HUES6 (cell line): ENCODE data around the gene MAPRE2.

Experiments
- H3K27ac ChIP-seq: 2 replicates; pipeline ENCODE4 v1.7.0; 2013; ENCODE audit warnings: low read depth, mild to moderate bottlenecking, low read length, inconsistent platforms
- H3K27me3 ChIP-seq: 2 replicates; pipeline ENCODE4 v1.6.1; 2013; ENCODE audit warnings: low read length; ENCODE audit not compliant: control insufficient read depth, insufficient read depth
- H3K36me3 ChIP-seq: 2 replicates; pipeline ENCODE4 v1.6.1; 2013; ENCODE audit warnings: low read length; ENCODE audit not compliant: control insufficient read depth, insufficient read depth
- H3K4me1 ChIP-seq: 2 replicates; pipeline ENCODE4 v1.6.1; 2013; ENCODE audit warnings: low read length; ENCODE audit not compliant: control insufficient read depth, insufficient read depth
- H3K4me3 ChIP-seq: 2 replicates; pipeline ENCODE4 v1.5.1; 2013; ENCODE audit warnings: low read depth, low read length
- H3K9ac ChIP-seq: one replicate; pipeline ENCODE4 v1.6.1; 2013; ENCODE audit warnings: mild to moderate bottlenecking, low read length
- H3K9me3 ChIP-seq: 2 replicates; pipeline ENCODE4 v1.6.1; 2013; ENCODE audit warnings: low read depth, low read length; ENCODE audit not compliant: control insufficient read depth, insufficient read depth

Gene MAPRE2

GRCh38 chr18:35110554-35111485 lies 69.6 kb downstream of the MAPRE2 start:
- Histone ChIP-seq H3K9me3 (peaks cover 8% of the 10 kb centered on the region), H3K36me3 (no peaks in the 10 kb centered on the region), H3K9ac (no peak overlapping the region), H3K4me1 (no peaks in the 10 kb centered on the region), H3K27ac (no peak overlapping the region), H3K27me3 (no peaks in the 10 kb centered on the region), H3K4me3 (no peak overlapping the region)

GRCh38 chr18:35112696-35113095 lies 71.5 kb downstream of the MAPRE2 start:
- peaks cover 8% of the 10 kb centered on the region for H3K9me3 ChIP-seq

GRCh38 chr18:35114305-35114704 lies 73.1 kb downstream of the MAPRE2 start:
- H3K9ac ChIP-seq: no peak overlapping the region
- H3K4me1 ChIP-seq: peaks cover 9% of the 10 kb centered on the region
- H3K27ac ChIP-seq: no peak overlapping the region
- no peaks in the 10 kb centered on the region for H3K27me3 ChIP-seq
- H3K4me3 ChIP-seq: no peak overlapping the region
- H3K36me3 ChIP-seq: no peaks in the 10 kb centered on the region
- H3K9me3 ChIP-seq: peaks cover 7% of the 10 kb centered on the region

More at GRCh38 chr18:35112696-35113095, 71.5 kb downstream of the MAPRE2 start:
- H3K4me1 ChIP-seq: no peaks in the 10 kb centered on the region
- H3K4me3 ChIP-seq: no peak overlapping the region
- no peak overlapping the region for H3K9ac ChIP-seq
- no peaks in the 10 kb centered on the region for H3K27me3 ChIP-seq
- no peaks in the 10 kb centered on the region for H3K36me3 ChIP-seq
- no peak overlapping the region for H3K27ac ChIP-seq

- Histone ChIP-seq H3K4me1 (peaks cover 9% of the 10 kb centered on the region), H3K27ac (no peak overlapping the region), H3K4me3 (no peak overlapping the region)
These were observed 75.6 kb downstream of the MAPRE2 start for GRCh38 chr18:35116784-35117318.

GRCh38 chr18:35117372-35117771 lies 76.2 kb downstream of the MAPRE2 start:
- no peaks in the 10 kb centered on the region for H3K36me3 ChIP-seq
- H3K27ac ChIP-seq: no peak overlapping the region
- peaks cover 9% of the 10 kb centered on the region for H3K4me1 ChIP-seq
- H3K27me3 ChIP-seq: no peaks in the 10 kb centered on the region
- H3K4me3 ChIP-seq: no peak overlapping the region
- no peak overlapping the region for H3K9ac ChIP-seq
- H3K9me3 ChIP-seq: no peaks in the 10 kb centered on the region

More at GRCh38 chr18:35116784-35117318, 75.6 kb downstream of the MAPRE2 start:
- no peaks in the 10 kb centered on the region for H3K27me3 ChIP-seq
- peaks cover 2% of the 10 kb centered on the region; the same call in 1 of the 2 replicates for H3K9me3 ChIP-seq
- H3K9ac ChIP-seq: no peak overlapping the region
- H3K36me3 ChIP-seq: no peaks in the 10 kb centered on the region

GRCh38 chr18:35117951-35118411 lies 76.8 kb downstream of the MAPRE2 start:
- no peak overlapping the region for H3K9ac ChIP-seq
- no peak overlapping the region for H3K27ac ChIP-seq
- no peaks in the 10 kb centered on the region for H3K27me3 ChIP-seq
- H3K4me3 ChIP-seq: no peak overlapping the region
- H3K36me3 ChIP-seq: no peaks in the 10 kb centered on the region
- H3K4me1 ChIP-seq: peaks cover 14% of the 10 kb centered on the region
- H3K9me3 ChIP-seq: no peaks in the 10 kb centered on the region

GRCh38 chr18:35118641-35119040 lies 77.4 kb downstream of the MAPRE2 start:
- no peaks in the 10 kb centered on the region for H3K9me3 ChIP-seq
- H3K9ac ChIP-seq: no peak overlapping the region
- peaks cover 14% of the 10 kb centered on the region for H3K4me1 ChIP-seq
- H3K4me3 ChIP-seq: no peak overlapping the region
- no peaks in the 10 kb centered on the region for H3K27me3 ChIP-seq
- no peaks in the 10 kb centered on the region for H3K36me3 ChIP-seq
- H3K27ac ChIP-seq: no peak overlapping the region

- H3K4me1 ChIP-seq: peaks cover 14% of the 10 kb centered on the region
- no peak overlapping the region for H3K4me3 ChIP-seq
- no peaks in the 10 kb centered on the region for H3K36me3 ChIP-seq
- no peaks in the 10 kb centered on the region for H3K27me3 ChIP-seq
- H3K9me3 ChIP-seq: no peaks in the 10 kb centered on the region
- H3K27ac ChIP-seq: no peak overlapping the region
- H3K9ac ChIP-seq: no peak overlapping the region
These were observed 79.8 kb downstream of the MAPRE2 start for GRCh38 chr18:35121038-35121437.

- no peak overlapping the region for H3K9ac ChIP-seq
- H3K36me3 ChIP-seq: no peaks in the 10 kb centered on the region
- no peaks in the 10 kb centered on the region for H3K9me3 ChIP-seq
- H3K4me3 ChIP-seq: no peak overlapping the region
- no peak overlapping the region for H3K27ac ChIP-seq
- H3K27me3 ChIP-seq: no peaks in the 10 kb centered on the region
- peaks cover 14% of the 10 kb centered on the region for H3K4me1 ChIP-seq
These were observed 80.3 kb downstream of the MAPRE2 start for GRCh38 chr18:35121531-35121930.

GRCh38 chr18:35122586-35123224 lies 81.5 kb downstream of the MAPRE2 start:
- H3K9ac ChIP-seq: no peak overlapping the region
- peaks cover 14% of the 10 kb centered on the region for H3K4me1 ChIP-seq
- H3K4me3 ChIP-seq: no peak overlapping the region
- no peak overlapping the region for H3K27ac ChIP-seq
- H3K9me3 ChIP-seq: no peaks in the 10 kb centered on the region
- no peaks in the 10 kb centered on the region for H3K27me3 ChIP-seq
- H3K36me3 ChIP-seq: no peaks in the 10 kb centered on the region

- Histone ChIP-seq H3K9me3 (no peaks in the 10 kb centered on the region), H3K27ac (no peak overlapping the region), H3K4me1 (peaks cover 5% of the 10 kb centered on the region), H3K36me3 (peaks cover 4% of the 10 kb centered on the region; the same call in 1 of the 2 replicates), H3K4me3 (no peak overlapping the region), H3K27me3 (no peaks in the 10 kb centered on the region), H3K9ac (no peak overlapping the region)
These were observed 82.6 kb downstream of the MAPRE2 start for GRCh38 chr18:35123811-35124210.
